Esophagus squamous epithelium (tissue), 5 donors: ENCODE data around the gene NELFCD. TPM values are rescaled to one million over a fixed set of nuclear protein-coding genes. Genes with fewer than 3 reads are reported as not detected.

ENCODE experiments used
- DNase-seq: peaks from one replicate; lab custom pipeline; 2025; lab: John Stamatoyannopoulos, UW
- H3K27ac ChIP-seq, 4 donors: fragments of 200-600 bp; sonication (generic); one replicate each; pipeline ENCODE4 v1.5.1; 2016 to 2019; ENCODE audit warnings: mild to moderate bottlenecking in 1 of 4
- H3K27me3 ChIP-seq, 4 donors: fragments of 200-600 bp; sonication (generic); 1 replicate in 3 of 4; 2 replicates in 1 of 4; pipeline versions ENCODE4 v1.5.1 to v1.6.0; 2017 to 2021; ENCODE audit warnings: antibody characterized with exemption in 1 of 4
- H3K36me3 ChIP-seq, 3 donors: fragments of 200-600 bp; sonication (generic); one replicate each; pipeline ENCODE4 v1.5.1; 2016 to 2019
- H3K4me1 ChIP-seq, 3 donors: fragments of 200-600 bp; sonication (generic); one replicate each; pipeline ENCODE4 v1.5.1; 2017 to 2019
- H3K4me3 ChIP-seq, 4 donors: fragments of 200-600 bp; sonication (generic); 1 replicate in 3 of 4; 2 replicates in 1 of 4; pipeline ENCODE4 v1.5.1; 2016 to 2019; ENCODE audit warnings: mild to moderate bottlenecking in 2 of 4, moderate library complexity in 1 of 4
- H3K9me3 ChIP-seq, 3 donors: fragments of 200-600 bp; sonication (generic); one replicate each; pipeline ENCODE4 v1.5.1; 2016 to 2019
- POLR2A ChIP-seq, 4 donors: fragments of 450-650 bp; IDR thresholded peaks; one replicate each; pipeline ENCODE4 v1.6.1; 2017; ENCODE audit warnings: antibody characterized with exemption in 4 of 4, mild to moderate bottlenecking in 4 of 4, moderate library complexity in 3 of 4
- WGBS, 2 donors: methylation state at CpG; one replicate each; pipeline ENCODE4 v1.1.5; 2018; 5-methylcytosine and 5-hydroxymethylcytosine counted together
- intact Hi-C: fragments of 100-400 bp; cut with DNase I; formaldehyde crosslinking; loops from one replicate; pipeline ENCODE4 v1.15.0; 2022
- total RNA-seq, 4 donors: library from RNA; depleted of rRNA; stranded (reverse); fragments of >200 nt; gene quantifications; one replicate each; pipeline ENCODE4 v1.1.0, GENCODE V29; 2016
- TF ChIP-seq, protein P1 (sequence below), 6 experiments: fragments of 450-650 bp in 4 of 6; fragments of 200-600 bp in 2 of 6; sonication (generic) in 2 of 6; IDR thresholded peaks; one replicate each; pipeline ENCODE4 v1.5.1; 2016 to 2019; ENCODE audit warnings: antibody characterized with exemption in 6 of 6, mild to moderate bottlenecking in 4 of 6, moderate library complexity in 4 of 6
- donor health status: DM: yes; HTN: yes; CAD: no.

NELFCD gene
- total RNA-seq, 4 donors from 2014 or later: 40.5 to 64.3 (median 49.9) TPM

DNA sequence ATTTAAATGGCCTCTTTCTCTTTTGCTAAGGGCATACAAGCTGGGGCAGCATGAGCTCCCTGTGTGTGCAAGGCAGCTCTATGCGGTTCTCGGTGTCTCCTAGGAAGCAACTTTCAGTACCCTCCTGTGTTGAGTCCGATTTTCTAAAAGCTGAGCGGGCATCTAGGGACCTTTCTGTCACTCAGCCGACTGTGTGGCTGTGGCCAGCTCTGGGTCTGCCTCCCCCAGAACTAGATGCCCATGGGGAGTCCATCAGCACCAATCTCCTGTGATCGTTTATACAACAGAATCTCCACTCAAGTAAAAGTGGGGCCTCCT, 7.5 kb downstream of the NELFCD start:
- H3K36me3 ChIP-seq: peaks cover 21 to 81% (median 39%) of the 10 kb centered on the region in 3 donors

DNA sequence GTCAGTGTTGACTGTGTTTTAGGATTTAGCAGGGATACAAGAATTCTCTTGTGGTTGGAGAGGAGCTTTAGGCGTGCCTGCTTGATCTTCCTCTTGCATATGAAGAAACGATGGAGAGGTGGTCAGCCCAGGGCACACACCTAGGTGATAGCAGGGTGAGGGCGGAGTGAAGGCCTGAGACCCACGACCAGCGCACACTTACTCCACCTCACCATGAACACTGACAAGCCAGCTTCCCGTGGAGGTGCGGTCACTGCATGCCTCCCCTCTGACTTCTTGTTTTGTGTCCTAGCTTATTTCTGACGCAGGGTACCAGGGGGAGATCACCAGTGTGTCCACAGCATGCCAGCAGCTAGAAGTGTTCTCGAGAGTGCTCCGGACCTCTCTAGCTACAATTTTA, 8.1 kb downstream of the NELFCD start:
- Histone ChIP-seq H3K27ac (no peak overlapping the region), H3K4me1 (peaks cover 0 to 17% (median 4%) of the 10 kb centered on the region in 3 donors), H3K27me3 (no peaks in the 10 kb centered on the region), H3K36me3 (peaks cover 27 to 88% (median 39%) of the 10 kb centered on the region in 3 donors), H3K9me3 (no peaks in the 10 kb centered on the region), H3K4me3 (no peak overlapping the region)
- DNase-seq: no peak
- TF ChIP-seq, protein P1, sequence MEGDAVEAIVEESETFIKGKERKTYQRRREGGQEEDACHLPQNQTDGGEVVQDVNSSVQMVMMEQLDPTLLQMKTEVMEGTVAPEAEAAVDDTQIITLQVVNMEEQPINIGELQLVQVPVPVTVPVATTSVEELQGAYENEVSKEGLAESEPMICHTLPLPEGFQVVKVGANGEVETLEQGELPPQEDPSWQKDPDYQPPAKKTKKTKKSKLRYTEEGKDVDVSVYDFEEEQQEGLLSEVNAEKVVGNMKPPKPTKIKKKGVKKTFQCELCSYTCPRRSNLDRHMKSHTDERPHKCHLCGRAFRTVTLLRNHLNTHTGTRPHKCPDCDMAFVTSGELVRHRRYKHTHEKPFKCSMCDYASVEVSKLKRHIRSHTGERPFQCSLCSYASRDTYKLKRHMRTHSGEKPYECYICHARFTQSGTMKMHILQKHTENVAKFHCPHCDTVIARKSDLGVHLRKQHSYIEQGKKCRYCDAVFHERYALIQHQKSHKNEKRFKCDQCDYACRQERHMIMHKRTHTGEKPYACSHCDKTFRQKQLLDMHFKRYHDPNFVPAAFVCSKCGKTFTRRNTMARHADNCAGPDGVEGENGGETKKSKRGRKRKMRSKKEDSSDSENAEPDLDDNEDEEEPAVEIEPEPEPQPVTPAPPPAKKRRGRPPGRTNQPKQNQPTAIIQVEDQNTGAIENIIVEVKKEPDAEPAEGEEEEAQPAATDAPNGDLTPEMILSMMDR (IDR thresholded peaks at IDR 0.05): no peak
- TF ChIP-seq POLR2A (IDR thresholded peaks at IDR 0.05): no peak
- 91 to 100% methylated on average over 4 to 10 of the region's 10 CpGs for WGBS, 2 donors
- intact Hi-C loops: no loop called here

More for the DNA sequence above, 7.5 kb downstream of the NELFCD start:
- WGBS, 2 donors: 85 to 97% methylated on average over 5 of the region's 6 CpGs
- Histone ChIP-seq H3K27me3 (no peaks in the 10 kb centered on the region), H3K27ac (no peak overlapping the region), H3K4me3 (no peak overlapping the region), H3K4me1 (peaks cover 7 to 24% (median 11%) of the 10 kb centered on the region in 3 donors), H3K9me3 (no peaks in the 10 kb centered on the region)
- intact Hi-C loops: no loop called here
- TF ChIP-seq, protein P1 (IDR thresholded peaks at IDR 0.05): no peak
- no peak for TF ChIP-seq POLR2A (IDR thresholded peaks at IDR 0.05)
- DNase-seq: no peak

DNA sequence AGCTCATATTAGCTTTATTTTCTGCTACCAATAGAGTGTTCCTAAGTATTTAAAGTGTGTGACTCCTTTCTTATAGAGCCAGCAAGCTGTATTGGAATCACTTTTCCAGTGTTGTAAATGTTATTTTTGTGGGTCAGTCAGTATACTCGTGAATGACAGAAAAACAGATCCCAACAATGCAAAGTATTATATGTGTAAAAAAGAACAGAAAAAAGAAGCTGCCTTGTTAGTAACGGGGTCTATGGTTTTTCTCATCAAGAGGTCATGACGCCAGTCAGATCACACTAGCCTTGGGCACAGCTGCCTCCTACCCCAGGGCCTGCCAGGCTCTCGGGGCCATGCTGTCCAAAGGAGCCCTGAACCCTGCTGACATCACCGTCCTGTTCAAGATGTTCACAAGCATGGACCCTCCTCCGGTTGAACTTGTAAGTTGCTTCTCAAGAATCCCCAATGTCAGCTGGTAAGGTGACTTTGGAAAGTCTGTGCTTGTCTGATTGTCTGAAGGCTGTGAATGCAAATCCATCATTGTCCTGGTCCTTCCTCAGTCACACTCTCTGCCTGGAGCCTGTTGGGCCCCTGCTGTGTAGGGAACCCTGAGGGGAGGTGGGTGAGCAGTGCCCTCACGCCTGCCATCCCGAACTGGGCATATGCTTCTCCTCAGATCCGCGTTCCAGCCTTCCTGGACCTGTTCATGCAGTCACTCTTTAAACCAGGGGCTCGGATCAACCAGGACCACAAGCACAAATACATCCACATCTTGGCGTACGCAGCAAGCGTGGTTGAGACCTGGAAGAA, 9.8 kb downstream of the NELFCD start:
- TF ChIP-seq, protein P1 (IDR thresholded peaks at IDR 0.05): no peak
- no peak for TF ChIP-seq POLR2A (IDR thresholded peaks at IDR 0.05)
- no peak for DNase-seq
- H3K9me3 ChIP-seq: no peaks in the 10 kb centered on the region
- H3K36me3 ChIP-seq: peaks cover 31 to 100% (median 46%) of the 10 kb centered on the region in 3 donors
- H3K27ac ChIP-seq: no peak overlapping the region
- H3K4me3 ChIP-seq: no peak overlapping the region
- H3K27me3 ChIP-seq: no peaks in the 10 kb centered on the region
- 89 to 92% methylated on average over 12 to 14 of the region's 14 CpGs for WGBS, 2 donors
- intact Hi-C loops: no loop called here
- H3K4me1 ChIP-seq: peaks cover 0 to under 1% (median 0%) of the 10 kb centered on the region in 3 donors

DNA sequence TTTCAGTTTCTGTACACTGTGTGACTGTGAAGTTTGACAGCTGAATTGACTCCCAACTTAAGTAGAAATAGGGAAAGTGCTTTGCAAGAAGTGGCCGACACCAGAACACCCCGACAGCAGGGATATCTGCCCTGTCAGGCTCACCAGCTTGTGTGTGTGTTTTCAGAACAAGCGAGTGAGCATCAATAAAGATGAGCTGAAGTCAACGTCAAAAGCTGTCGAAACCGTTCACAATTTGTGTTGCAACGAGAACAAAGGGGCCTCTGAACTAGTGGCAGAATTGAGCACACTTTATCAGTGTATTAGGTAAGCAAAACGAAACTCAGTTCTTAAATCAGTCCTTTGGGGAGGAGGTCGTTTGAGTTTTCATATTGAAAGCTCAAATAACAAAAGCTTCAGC, 10.7 kb downstream of the NELFCD start:
- no peak for DNase-seq
- no peak for TF ChIP-seq POLR2A (IDR thresholded peaks at IDR 0.05)
- TF ChIP-seq, protein P1 (IDR thresholded peaks at IDR 0.05): no peak
- H3K4me3 ChIP-seq: no peak overlapping the region
- H3K36me3 ChIP-seq: peaks cover 31 to 100% (median 52%) of the 10 kb centered on the region in 3 donors
- no peaks in the 10 kb centered on the region for H3K9me3 ChIP-seq
- no peaks in the 10 kb centered on the region for H3K27me3 ChIP-seq
- no peaks in the 10 kb centered on the region for H3K4me1 ChIP-seq
- intact Hi-C loops: no loop called here
- H3K27ac ChIP-seq: no peak overlapping the region
- WGBS, 2 donors: 69 to 75% methylated on average over 9 of the region's 9 CpGs

DNA sequence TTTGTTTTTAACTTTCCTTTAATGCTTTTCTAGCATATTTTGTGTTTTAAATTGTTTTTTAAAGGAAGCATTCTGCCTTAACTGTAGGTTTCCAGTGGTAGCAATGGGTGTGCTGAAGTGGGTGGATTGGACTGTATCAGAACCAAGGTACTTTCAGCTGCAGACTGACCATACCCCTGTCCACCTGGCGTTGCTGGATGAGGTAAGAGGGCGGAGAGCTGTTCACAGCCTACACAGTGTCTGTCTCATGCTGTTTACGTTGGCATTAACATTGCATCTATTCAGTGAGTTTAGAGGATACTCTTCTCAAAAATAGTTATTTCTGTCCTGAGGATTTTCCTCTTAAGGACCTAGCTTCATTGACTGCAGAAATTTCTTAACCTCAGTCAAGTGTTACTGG, 11.9 kb downstream of the NELFCD start:
- Histone ChIP-seq H3K4me3 (no peak overlapping the region), H3K4me1 (no peaks in the 10 kb centered on the region), H3K9me3 (no peaks in the 10 kb centered on the region), H3K27me3 (no peaks in the 10 kb centered on the region), H3K36me3 (peaks cover 35 to 100% (median 49%) of the 10 kb centered on the region in 3 donors), H3K27ac (no peak overlapping the region)
- WGBS, 2 donors: 77 to 85% methylated on average over 3 of the region's 3 CpGs
- DNase-seq: no peak
- intact Hi-C loops: no loop called here
- TF ChIP-seq POLR2A (IDR thresholded peaks at IDR 0.05): no peak
